K562 (cell line): ENCODE data around the gene ULK3. TPM values are rescaled to one million over a fixed set of nuclear protein-coding genes. Genes with fewer than 3 reads are reported as not detected.
A peak's percentile ranks its signal among the peaks of the same experiment; 100 is the strongest.

Source experiments
- ARNT ChIP-seq, 2 experiments: fragments of 450-650 bp; IDR thresholded peaks; 2 replicates each; pipeline ENCODE4 v1.6.1; 2016; ENCODE audit warnings: mild to moderate bottlenecking in 1 of 2
- BHLHE40 ChIP-seq: IDR thresholded peaks from 2 replicates; pipeline ENCODE4 v1.6.1; 2011; ENCODE audit warnings: low read length, improper control_type of control experiment
- CCNT2 ChIP-seq: IDR thresholded peaks from 2 replicates; pipeline ENCODE4 v1.6.1; 2011; ENCODE audit warnings: borderline replicate concordance, low read depth, mild to moderate bottlenecking, moderate library complexity, mixed read lengths, low read length; ENCODE audit not compliant: insufficient read length; ENCODE audit errors: extremely low read depth
- FOXM1 ChIP-seq, 2 experiments: fragments of 450-650 bp in 1 of 2; sonication (generic) in 1 of 2; formaldehyde crosslinking in 1 of 2; IDR thresholded peaks; 2 replicates each; pipeline versions ENCODE4 v1.6.1 to v1.9.0; 2017 to 2022; ENCODE audit warnings: low read depth in 2 of 2, mild to moderate bottlenecking in 2 of 2, missing genetic modification reagents in 1 of 2, moderate library complexity in 1 of 2
- HCFC1 ChIP-seq: IDR thresholded peaks from 2 replicates; pipeline ENCODE4 v1.6.1; 2012; ENCODE audit warnings: low read depth, low read length, improper control_type of control experiment
- HMGN3 ChIP-seq: IDR thresholded peaks from 2 replicates; pipeline ENCODE4 v1.6.1; 2011; ENCODE audit warnings: borderline replicate concordance, low read depth, mild to moderate bottlenecking, mixed read lengths, low read length; ENCODE audit not compliant: insufficient read length; ENCODE audit errors: extremely low read depth
- NONO ChIP-seq, 2 experiments: fragments of 200-400 bp in 1 of 2; fragments of 450-650 bp in 1 of 2; formaldehyde crosslinking in 1 of 2; IDR thresholded peaks; 2 replicates each; pipeline ENCODE4 v1.6.1; 2017; ENCODE audit warnings: low read depth in 2 of 2, mild to moderate bottlenecking in 2 of 2, moderate library complexity in 2 of 2, low read length in 1 of 2
- POLR2AphosphoS2 ChIP-seq: IDR thresholded peaks from 2 replicates; pipeline ENCODE4 v1.6.1; 2012; ENCODE audit warnings: low read length, improper control_type of control experiment
- RBFOX2 ChIP-seq: fragments of 200-400 bp; formaldehyde crosslinking; IDR thresholded peaks from 2 replicates; pipeline ENCODE4 v1.6.1; 2017; ENCODE audit warnings: low read depth, mild to moderate bottlenecking, low read length, moderate library complexity
- SIN3A ChIP-seq, 2 experiments: fragments of 150-350 bp in 1 of 2; IDR thresholded peaks; 2 replicates each; pipeline ENCODE4 v1.6.1; 2011 to 2016; ENCODE audit warnings: borderline replicate concordance in 2 of 2, low read depth in 2 of 2, low read length in 2 of 2, mild to moderate bottlenecking in 2 of 2, moderate library complexity in 2 of 2; ENCODE audit not compliant: control insufficient read depth in 1 of 2
- SMARCA5 ChIP-seq: fragments of 450-650 bp; IDR thresholded peaks from 2 replicates; pipeline ENCODE4 v1.6.1; 2016
- SRSF9 ChIP-seq: fragments of 200-400 bp; formaldehyde crosslinking; IDR thresholded peaks from 2 replicates; pipeline ENCODE4 v1.6.1; 2017; ENCODE audit warnings: low read depth, low read length, borderline replicate concordance
- TAF9B ChIP-seq: fragments of 450-650 bp; IDR thresholded peaks from 2 replicates; pipeline ENCODE4 v1.6.1; 2018; ENCODE audit warnings: mild to moderate bottlenecking; ENCODE audit not compliant: partially characterized antibody
- TBL1XR1 ChIP-seq, 2 experiments: IDR thresholded peaks; 2 replicates each; pipeline ENCODE4 v1.6.1; 2012; ENCODE audit warnings: improper control_type of control experiment in 2 of 2, low read length in 2 of 2, mild to moderate bottlenecking in 1 of 2
- ZNF282 ChIP-seq: sonication (generic); formaldehyde crosslinking; IDR thresholded peaks from 2 replicates; pipeline ENCODE4 v1.8.1; 2023; ENCODE audit warnings: missing genetic modification reagents
- polyA plus RNA-seq, 8 experiments: library from polyadenylated mRNA; depleted of rRNA in 4 of 8; stranded (reverse) in 5 of 8; unstranded in 3 of 8; fragments of >200 nt; fragmentation: Nextera tagmentation in 2 of 8; fragmentation: Illumina TruSeq in 1 of 8; extraction: Ambion mirVana in 2 of 8; extraction: Trizol in 1 of 8; gene quantifications; 2 replicates each; pipeline versions ENCODE4 v1.2.1 to v1.2.3, GENCODE V29; 2011 to 2014; ENCODE audit warnings: inconsistent platforms in 1 of 8, missing spikeins in 1 of 8
- total RNA-seq, 7 experiments: library from RNA; depleted of rRNA in 6 of 7; stranded (reverse); fragments of >200 nt in 6 of 7; fragmentation: Illumina TruSeq in 2 of 7; extraction: Trizol in 2 of 7; gene quantifications; 2 replicates each; pipeline versions ENCODE4 v1.2.1 to v1.2.3, GENCODE V29; 2011 to 2021; ENCODE audit warnings: low replicate concordance in 1 of 7
- TF ChIP-seq, protein P1 (sequence below): fragments of 450-650 bp; IDR thresholded peaks from 2 replicates; pipeline ENCODE4 v1.6.1; 2016
- TF ChIP-seq, protein P2 (sequence below): sonication (generic); formaldehyde crosslinking; IDR thresholded peaks from 2 replicates; pipeline ENCODE4 v1.8.1; 2023; ENCODE audit warnings: missing genetic modification reagents, mild to moderate bottlenecking, borderline replicate concordance

ULK3 gene
- total and polyA plus RNA-seq, 9 of the 15 experiments (the other 6 are each of a cell fraction or from before 2014, with no cell fraction given), result 0.68 to 68.0 (median 34.9) TPM

DNA sequence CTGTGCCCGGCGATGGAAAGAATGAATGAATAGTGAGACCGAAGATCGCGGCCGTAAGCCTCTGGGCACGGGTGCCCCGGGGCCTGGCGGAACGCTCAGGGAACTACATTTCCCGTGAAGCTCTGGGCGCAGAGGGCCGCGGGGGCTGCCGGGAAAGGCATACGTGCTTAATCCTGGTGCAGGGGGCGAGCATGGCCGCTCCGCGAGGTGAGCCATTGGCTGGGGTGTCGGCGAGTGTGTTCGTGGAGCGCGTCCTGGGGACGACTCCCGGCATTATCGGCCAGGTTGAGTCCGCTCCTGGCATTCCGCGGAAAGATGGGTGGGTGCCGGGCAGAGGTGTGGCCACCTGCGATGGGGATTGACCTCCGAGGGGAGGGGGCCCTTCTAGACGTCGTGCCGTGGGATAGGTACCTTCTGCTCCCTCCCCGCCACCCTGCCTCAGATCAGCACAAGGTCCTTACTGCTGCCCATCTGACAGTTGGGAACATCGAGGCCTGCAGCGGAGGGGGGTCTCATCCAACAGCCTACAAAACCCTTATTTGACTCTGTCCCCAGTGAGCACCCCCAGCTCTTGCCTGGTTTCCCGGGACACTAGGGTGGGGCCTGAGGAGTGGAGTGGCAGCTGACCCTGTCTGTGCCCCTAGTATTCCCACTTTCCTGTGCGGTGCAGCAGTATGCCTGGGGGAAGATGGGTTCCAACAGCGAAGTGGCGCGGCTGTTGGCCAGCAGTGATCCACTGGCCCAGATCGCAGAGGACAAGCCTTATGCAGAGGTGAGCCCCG lies 47.1 kb upstream of the ULK3 start, which contains the start of gene MPI (continued):
- TF ChIP-seq SRSF9 (no peak), TBL1XR1 (IDR thresholded peaks at IDR 0.05; ENCODE audit: low read length in 2 of 2) (peak; percentile 25 to 28; a peak in 2 of 4 replicates), BHLHE40 (peak; percentile 50; the same call in 1 of the 2 replicates), TAF9B (peak; percentile 88), FOXM1 (IDR thresholded peaks at IDR 0.05; ENCODE audit: low read depth) (no peak), FOXM1 (CRISPR knock-in tag; IDR thresholded peaks at IDR 0.05; ENCODE audit: low read depth) (no peak), ARNT (IDR thresholded peaks at IDR 0.05) (0 out of 4 replicates have a peak, but pooled peaks of 1 of the 2 experiments have one; percentile 51), NONO (IDR thresholded peaks at IDR 0.05; ENCODE audit: low read depth in 2 of 2, low read length in 1 of 2) (peak in 1 of 2 experiments; percentile 76; a peak in 1 of 4 replicates), SIN3A (IDR thresholded peaks at IDR 0.05; ENCODE audit: borderline replicate concordance in 2 of 2, control insufficient read depth in 1 of 2, low read depth in 2 of 2, low read length in 2 of 2) (peak in 1 of 2 experiments; percentile 75; a peak in 1 of 4 replicates), RBFOX2 (peak; percentile 96), HCFC1 (peak; percentile 95), SMARCA5 (0 out of 2 replicates have a peak, but pooled peaks have one; percentile 47), CCNT2 (peak; percentile 38), HMGN3 (peak; percentile 73), POLR2AphosphoS2 (peak; percentile 56; the same call in 1 of the 2 replicates), ZNF282 (CRISPR knock-in tag) (no peak)
- TF ChIP-seq, protein P1, sequence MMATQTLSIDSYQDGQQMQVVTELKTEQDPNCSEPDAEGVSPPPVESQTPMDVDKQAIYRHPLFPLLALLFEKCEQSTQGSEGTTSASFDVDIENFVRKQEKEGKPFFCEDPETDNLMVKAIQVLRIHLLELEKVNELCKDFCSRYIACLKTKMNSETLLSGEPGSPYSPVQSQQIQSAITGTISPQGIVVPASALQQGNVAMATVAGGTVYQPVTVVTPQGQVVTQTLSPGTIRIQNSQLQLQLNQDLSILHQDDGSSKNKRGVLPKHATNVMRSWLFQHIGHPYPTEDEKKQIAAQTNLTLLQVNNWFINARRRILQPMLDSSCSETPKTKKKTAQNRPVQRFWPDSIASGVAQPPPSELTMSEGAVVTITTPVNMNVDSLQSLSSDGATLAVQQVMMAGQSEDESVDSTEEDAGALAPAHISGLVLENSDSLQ, result 0 out of 2 replicates have a peak, but pooled peaks have one; percentile 14
- TF ChIP-seq, protein P2, sequence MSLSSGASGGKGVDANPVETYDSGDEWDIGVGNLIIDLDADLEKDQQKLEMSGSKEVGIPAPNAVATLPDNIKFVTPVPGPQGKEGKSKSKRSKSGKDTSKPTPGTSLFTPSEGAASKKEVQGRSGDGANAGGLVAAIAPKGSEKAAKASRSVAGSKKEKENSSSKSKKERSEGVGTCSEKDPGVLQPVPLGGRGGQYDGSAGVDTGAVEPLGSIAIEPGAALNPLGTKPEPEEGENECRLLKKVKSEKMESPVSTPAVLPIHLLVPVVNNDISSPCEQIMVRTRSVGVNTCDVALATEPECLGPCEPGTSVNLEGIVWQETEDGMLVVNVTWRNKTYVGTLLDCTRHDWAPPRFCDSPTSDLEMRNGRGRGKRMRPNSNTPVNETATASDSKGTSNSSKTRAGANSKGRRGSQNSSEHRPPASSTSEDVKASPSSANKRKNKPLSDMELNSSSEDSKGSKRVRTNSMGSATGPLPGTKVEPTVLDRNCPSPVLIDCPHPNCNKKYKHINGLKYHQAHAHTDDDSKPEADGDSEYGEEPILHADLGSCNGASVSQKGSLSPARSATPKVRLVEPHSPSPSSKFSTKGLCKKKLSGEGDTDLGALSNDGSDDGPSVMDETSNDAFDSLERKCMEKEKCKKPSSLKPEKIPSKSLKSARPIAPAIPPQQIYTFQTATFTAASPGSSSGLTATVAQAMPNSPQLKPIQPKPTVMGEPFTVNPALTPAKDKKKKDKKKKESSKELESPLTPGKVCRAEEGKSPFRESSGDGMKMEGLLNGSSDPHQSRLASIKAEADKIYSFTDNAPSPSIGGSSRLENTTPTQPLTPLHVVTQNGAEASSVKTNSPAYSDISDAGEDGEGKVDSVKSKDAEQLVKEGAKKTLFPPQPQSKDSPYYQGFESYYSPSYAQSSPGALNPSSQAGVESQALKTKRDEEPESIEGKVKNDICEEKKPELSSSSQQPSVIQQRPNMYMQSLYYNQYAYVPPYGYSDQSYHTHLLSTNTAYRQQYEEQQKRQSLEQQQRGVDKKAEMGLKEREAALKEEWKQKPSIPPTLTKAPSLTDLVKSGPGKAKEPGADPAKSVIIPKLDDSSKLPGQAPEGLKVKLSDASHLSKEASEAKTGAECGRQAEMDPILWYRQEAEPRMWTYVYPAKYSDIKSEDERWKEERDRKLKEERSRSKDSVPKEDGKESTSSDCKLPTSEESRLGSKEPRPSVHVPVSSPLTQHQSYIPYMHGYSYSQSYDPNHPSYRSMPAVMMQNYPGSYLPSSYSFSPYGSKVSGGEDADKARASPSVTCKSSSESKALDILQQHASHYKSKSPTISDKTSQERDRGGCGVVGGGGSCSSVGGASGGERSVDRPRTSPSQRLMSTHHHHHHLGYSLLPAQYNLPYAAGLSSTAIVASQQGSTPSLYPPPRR (CRISPR knock-in tag), result no peak
